Midbrain (tissue), 1 donor: ENCODE measurements around the gene SMIM35.
"Not testable (repeated sequence)": the region's sequence is repeated elsewhere in the genome, so short reads cannot be mapped to it uniquely, and the experiment has no call there.

Experiments used
- DNase-seq: peaks from one replicate; lab custom pipeline; 2025; lab: John Stamatoyannopoulos, UW

The SMIM35 gene

GRCh38 chr11:118080296-118080695 is 6.5 kb downstream of the SMIM35 start:
- no peak for DNase-seq

GRCh38 chr11:118079491-118079890 is 7.3 kb downstream of the SMIM35 start:
- DNase-seq, result no peak

DNA sequence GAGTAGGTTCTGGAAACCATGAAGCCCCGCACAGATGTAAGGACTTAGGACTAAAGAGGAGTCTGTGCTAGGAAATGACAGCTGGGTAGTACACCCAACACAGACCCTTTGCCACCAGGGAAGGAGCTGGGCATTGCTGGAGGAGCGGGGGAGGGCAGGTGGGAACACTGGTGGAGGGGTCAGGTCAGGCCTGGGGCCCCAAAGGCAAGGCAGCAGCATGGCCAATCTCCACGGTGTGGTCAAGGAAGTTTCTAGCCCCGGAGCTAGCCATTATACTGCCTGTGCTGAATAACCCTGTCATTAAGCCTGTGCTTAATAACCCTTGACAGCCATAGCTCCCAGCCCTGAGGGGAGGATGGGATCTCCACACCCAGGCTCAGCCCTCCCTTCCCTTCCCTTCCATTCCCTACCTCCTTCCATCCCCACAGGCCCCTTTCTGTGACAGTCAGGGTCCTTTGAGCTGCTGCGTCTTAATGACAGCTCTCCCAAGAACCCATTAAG is 7.8 kb downstream of the SMIM35 start:
- no peak for DNase-seq

GRCh38 chr11:118076754-118077281 is 9.9 kb downstream of the SMIM35 start, which contains the start of gene TMPRSS4:
Gene TMPRSS4, plus strand, starts transcription at chr11:118077078. Its CDS starts 225 bp downstream, at chr11:118077303.
- DNase-seq, result no peak

DNA sequence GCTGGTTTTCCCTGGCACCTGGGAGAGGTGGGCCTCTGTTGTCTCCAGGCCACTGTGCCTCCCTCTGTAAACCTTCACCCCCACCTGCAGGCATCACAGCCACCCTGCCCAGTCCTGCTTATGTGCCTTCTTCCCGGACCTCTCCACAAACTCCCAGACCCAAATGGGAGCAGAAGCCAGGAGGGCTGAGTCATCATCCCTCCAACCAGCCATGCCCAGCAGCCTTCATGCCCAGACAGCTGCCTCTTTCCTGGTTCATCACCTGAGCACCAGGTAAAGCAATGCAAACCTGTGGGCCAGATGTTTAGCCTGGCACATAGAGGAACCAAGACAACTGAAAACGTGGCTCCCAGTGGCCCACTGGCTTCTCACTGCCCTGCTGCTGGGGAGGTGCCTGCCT is 12.0 kb downstream of the SMIM35 start:
- no peak for DNase-seq

DNA sequence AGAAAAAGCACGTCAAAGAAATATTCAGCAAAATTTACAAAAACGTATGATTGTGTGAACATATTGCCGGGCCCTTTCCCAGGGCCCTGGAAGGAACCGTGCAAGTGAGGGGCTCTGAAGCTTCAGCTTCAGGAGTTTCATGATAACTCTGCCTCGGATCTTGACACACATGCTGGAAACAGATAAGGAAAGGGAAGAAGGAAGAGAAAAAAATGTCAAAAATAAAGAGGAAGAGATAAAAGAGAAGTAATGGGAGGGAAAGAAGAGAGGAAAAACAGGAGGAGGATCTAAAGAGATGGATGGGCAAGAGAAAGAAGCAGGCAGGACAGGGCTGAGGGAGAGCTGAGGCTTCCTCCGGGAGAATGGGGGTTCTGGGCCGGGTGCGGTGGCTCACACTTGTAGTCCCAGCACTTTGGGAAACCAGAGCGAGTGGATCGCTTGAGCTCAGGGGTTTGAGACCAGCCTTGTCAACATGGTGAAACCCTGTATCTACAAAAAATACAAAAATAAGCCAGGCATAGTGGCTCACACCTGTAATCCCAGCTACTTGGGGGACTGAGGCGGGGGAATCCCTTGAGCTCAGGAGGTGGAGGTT is 12.6 kb downstream of the SMIM35 start:
- DNase-seq, result no peak

DNA sequence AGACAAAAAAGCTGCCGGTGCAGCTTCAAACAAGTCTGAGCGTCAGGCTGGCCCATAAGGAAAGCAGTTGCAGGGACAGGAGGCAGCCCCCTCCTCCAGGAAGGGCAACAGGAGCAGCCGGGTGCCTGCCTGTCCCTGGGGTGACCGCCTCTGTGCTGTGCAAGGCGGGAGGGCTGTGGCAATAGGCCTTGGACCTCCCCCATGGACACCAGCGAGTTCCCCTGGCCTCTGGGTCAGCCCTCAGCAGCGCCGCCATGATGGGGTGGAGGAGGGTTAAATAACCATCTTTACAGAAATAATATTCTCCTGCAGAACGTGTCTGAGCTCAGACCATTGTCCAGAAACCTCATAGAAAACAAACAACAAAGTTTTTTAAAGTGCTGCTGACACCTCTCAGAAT is 13.2 kb downstream of the SMIM35 start:
- no peak for DNase-seq

DNA sequence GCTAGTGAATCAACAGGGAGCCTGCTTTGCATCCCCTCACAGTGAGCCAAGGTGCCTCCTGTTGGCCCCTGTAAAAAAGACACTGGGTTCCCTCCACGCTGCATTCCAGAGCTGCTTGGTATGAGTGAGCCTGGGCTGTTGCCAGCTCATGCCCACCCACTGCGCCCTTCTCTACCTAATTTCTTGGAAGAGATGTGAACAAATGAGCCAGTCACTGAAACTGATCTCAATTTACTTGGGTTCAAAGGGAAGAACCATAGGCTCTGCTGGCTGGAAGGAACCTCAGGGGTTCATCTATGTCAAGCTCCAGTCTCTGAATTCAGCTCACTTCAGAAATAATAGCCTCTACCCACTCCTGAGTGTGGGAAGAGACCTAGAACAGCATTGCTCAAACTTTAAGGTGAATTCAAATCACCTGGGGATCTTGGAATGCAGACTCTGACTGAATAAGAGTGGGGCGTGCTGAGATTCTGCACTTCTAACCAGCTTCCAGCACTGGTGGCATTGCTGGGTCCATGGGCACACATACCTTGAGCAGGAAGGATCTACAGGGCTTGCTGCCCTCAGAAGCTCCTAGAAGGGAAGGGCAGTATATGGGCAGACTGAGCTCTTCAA is 15.2 kb downstream of the SMIM35 start:
- DNase-seq, result no peak

DNA sequence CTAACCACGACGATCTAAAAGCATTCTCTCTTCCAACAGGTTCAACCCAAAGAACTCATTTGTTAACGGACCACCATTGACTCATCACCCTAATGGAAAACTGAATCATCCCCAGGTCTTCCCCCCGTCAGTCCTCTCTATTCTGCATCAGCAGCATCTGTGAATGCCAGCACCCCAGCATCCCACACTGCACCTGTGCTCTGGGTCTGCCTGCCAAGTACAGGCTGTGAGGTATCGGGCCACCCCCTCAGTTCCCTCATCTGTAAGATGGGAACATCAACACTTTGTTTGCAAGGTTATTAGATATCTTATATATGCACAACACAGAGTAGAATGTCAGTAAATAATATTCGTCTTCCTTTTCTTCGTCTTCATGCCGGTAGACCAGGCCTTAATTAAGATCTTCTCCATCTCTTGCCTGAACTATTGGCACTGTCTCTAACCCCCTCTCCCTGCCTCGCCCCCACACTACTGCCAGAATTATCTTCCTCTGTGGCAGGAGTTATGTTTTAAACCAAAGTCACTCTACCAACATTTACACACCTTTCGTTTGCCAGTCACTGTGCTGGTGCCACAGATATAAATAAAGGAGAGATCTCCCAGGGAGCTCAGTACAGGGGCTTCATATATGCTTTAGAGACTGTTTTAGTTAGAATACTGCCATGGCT is 17.7 kb downstream of the SMIM35 start:
- no peak for DNase-seq

DNA sequence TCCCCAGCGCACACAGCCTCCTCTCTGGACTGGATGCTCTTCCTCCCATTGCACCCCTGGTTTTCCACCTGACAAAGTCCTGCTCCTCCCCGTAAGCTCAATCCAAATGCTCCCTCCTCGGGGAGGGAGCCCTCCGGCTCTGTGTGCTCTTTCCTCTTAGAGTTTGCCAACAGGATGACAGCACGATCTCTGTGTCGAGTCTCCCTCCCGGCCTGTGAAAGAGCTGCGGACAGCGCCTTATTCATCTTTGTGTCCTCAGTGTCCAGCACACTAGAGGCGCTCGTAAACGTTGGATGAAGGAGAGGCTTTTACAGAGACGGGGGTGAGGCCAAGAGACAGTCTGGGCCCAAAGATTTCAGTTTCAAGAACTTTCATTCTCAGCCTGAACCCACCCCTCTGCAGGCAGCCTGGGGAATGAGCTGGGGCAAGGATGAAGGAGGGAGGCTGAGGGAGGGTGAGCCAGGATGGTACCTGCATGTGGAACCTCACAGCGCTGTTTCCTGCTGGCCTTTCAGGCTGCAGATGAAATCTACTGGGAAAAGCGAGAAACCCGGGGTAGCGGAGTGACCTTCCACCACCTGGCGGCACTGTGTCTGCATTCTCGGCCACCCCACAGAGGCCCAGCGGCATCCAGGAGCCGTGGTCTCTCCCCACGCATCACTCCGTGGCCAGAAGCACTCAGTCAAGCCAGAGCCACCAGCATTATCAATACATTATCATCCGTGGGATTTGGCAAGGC is 18.4 kb downstream of the SMIM35 start:
- DNase-seq, result peak; percentile 25

DNA sequence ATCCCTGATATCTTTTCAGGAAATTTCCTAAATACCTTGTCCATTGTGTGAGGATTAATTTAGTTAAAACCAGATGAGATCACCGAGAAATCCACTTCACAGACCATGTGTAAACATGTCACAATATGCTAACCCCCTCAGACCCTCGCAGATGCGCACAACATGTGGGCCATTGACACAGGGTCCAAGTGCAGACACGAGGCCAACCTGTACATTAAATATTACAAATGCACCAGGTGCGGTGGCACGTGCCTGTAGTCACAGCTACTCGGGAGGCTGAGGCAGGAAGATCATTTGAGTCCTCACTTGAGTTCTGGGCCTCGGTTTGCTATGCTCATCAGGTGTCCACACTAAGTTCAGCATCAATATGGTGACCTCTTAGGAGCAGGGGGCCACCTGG is 19.8 kb downstream of the SMIM35 start:
- DNase-seq, result no peak

DNA sequence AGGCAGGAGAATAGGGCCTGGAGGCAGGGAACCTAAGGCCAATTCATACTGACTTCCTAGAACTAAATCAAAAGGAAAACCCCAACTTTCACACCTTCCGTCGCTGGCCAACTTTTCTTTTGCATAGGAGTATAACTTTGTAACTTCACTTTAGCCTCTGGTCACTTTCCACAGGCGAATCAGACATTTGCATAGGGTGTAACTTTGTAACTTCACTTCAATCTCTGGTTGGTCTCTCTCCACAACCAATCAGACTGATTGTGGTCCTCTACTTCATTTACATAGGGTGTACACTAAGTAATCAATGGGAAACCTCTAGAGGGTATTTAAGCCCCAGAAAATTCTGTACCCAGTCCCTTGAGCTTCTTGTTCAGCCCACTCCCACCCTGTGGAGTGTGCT is 21.4 kb downstream of the SMIM35 start:
- DNase-seq, result no peak

GRCh38 chr11:118064956-118065355 is 21.8 kb downstream of the SMIM35 start:
- no peak for DNase-seq

GRCh38 chr11:118062631-118063030 is 24.1 kb downstream of the SMIM35 start:
- not testable (repeated sequence) for DNase-seq

GRCh38 chr11:118062181-118062580 is 24.6 kb downstream of the SMIM35 start:
- DNase-seq, result not testable (repeated sequence)

GRCh38 chr11:118061586-118062125 is 25.1 kb downstream of the SMIM35 start:
- DNase-seq, result no peak

GRCh38 chr11:118060869-118061268 is 25.9 kb downstream of the SMIM35 start:
- no peak for DNase-seq

GRCh38 chr11:118060081-118060661 is 26.6 kb downstream of the SMIM35 start:
- DNase-seq, result no peak

DNA sequence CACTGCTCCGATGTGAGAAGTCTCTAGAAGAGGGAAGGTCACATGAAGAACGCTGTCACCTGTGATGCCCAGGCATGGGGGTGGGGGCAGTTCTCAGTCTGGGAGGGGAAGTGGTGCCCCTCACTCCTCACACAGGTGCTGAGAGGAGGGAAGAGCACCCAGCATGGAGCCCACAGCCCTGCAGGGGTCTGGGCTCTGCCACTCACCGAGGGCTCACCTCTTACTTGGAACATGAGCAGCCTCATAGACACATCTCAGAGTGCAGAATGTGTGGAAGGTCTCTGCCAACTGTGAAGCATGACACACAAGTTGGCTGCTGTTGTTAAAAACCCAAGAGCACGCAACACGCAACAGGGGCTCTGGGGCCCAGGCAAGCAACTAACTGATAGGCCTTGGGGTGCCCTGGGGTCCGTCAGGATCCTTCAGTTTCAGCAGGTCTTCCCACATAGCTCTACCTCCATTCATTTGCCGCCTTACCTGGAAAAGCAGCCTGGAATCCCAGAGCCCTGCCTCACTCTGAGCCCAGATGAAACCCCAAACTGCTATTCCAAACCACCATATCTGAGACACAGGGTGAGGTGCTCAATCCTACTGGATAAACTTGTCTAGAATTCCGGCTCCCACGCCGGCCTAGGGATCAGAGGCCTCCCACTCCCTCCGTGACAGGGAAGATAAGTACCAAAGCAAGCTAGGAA is 27.4 kb downstream of the SMIM35 start:
- DNase-seq, result no peak

DNA sequence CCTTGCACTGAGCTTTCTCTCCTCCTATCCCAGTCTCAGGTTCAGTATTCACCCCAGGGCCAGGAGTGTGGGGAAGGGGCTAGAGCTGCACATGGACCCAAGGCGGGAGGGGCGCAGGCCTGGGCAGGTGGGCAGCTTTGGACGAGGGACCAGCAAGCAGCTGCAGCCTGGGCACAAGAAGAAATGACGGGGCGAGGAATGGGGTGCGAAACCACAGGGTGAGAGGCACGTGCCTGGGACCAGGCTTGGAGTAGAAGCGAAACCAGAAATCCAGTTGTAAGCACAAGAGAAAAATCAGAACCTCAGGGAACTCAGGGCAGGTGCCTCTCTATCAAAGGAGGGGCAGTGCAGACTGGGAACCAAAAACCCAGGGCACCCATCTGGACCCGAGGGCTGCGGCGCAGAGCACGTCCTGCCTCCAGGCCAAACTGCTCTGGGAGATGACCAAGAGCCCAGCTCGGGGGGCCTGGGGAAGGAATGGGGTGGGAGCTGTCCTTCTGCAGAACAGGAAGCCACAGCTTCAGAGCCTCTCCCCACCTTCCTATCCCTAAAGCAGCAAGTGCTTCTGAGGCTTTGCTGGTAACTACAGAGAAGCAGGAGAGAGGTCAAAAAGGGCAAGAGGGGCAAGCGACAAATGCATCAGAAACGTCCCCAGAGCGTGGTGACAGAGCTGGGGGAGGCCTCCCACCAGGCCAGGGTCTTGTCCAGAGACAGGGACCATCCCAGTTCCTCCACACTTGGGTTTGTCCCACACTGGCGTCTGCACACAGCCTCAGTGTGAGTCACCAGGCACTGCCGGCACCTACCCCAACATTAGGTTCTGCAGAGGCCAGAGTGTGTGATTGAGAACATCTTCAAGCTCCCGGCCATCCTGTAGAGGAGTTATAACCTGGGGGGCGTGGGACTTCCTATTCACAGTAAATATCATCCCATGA is 28.2 kb downstream of the SMIM35 start:
- DNase-seq, result no peak
